ENCODE measurements around the gene NHEJ1.

Gene NHEJ1

GRCh38 chr2:219122202-219122980, 38.2 kb downstream of the NHEJ1 start:
- no peak for DNase-seq (ENCODE audit: low read depth)

GRCh38 chr2:219120082-219120481, 40.5 kb downstream of the NHEJ1 start:
- DNase-seq (ENCODE audit: low read depth) = no peak

DNA sequence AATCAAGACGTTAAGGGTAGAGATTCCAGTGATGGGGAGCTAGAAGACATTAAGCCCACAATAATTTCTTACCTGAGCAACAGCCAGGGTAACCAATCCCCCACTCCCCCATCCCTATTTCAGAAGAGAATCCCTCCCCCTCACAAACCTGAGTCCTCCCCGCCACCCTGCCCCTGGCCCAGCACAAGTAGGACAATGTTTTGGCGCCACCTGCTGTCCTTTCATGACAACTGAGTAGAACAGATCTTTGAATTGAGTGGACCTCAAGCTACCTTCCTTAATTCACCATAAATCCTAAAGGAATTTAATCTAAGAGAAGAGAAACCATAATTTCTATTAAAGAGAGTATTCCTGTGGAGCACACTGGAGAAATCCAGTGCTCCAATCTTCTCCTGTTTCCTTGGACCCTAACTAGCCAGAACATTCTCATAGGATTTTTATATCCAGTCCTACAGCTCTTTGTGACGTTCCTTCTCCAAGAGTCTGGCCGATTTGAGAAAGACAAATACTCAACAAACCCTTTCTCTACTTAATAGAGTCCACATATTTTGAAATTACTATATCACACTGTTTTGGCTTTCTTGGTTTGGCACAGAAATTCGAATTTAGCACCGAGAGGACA, 41.1 kb downstream of the NHEJ1 start:
- DNase-seq (ENCODE audit: low read depth) = peak; percentile 34

- no peak for DNase-seq (ENCODE audit: low read depth)
Observed at GRCh38 chr2:219118504-219118903, 42.1 kb downstream of the NHEJ1 start.

DNA sequence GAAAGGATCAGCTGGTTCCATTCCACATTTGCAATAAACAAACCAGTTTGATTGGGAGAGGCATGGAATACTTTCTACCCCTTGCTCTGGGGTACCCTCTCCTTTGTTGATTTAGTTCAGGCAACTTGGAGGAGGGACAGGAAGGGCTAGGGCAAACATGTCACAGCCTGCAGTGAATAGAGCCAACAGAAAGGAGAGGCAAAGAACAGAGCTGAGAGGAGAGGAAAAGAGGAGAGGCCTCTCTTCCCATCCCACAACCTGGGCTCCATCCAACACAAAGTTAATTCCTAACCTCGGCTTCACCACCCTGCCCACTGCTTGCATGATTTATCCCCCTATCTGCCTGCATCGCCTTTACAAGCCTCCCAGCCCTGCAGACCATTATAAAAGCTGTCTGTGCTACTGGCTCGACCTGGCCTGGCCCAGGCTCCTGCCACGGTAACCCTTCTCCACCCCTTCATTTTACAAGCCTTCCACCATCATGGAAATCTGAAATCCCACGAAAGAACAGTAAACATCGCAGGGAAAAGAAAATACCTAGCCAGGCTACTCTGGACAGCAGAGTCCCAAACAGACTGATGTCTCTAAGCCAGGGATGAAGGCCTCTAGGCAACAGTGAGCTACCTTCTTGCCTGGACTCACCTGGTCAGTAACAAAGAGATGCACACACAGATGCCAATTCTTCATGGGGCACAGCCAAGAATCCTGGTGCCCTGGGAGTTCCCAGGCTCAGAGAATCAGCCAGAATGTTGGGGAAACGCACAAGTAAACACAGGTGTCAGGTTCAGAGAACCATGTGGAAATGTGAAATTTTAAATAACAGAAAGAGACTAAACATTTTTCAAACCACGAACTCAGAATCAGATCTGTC, 43.6 kb downstream of the NHEJ1 start:
- no peak for DNase-seq (ENCODE audit: low read depth)

GRCh38 chr2:219112651-219113338, 47.8 kb downstream of the NHEJ1 start:
- DNase-seq (ENCODE audit: low read depth) = no peak

GRCh38 chr2:219112062-219112406, 48.6 kb downstream of the NHEJ1 start:
- no peak for DNase-seq (ENCODE audit: low read depth)

GRCh38 chr2:219111375-219112061, 49.1 kb downstream of the NHEJ1 start:
- DNase-seq (ENCODE audit: low read depth) = no peak

- no peak for DNase-seq (ENCODE audit: low read depth)
Observed at GRCh38 chr2:219109471-219109870, 51.1 kb downstream of the NHEJ1 start.

- no peak for DNase-seq (ENCODE audit: low read depth)
Observed at GRCh38 chr2:219107758-219108157, 52.9 kb downstream of the NHEJ1 start.

GRCh38 chr2:219106251-219106650, 54.4 kb downstream of the NHEJ1 start:
- DNase-seq (ENCODE audit: low read depth) = no peak

DNA sequence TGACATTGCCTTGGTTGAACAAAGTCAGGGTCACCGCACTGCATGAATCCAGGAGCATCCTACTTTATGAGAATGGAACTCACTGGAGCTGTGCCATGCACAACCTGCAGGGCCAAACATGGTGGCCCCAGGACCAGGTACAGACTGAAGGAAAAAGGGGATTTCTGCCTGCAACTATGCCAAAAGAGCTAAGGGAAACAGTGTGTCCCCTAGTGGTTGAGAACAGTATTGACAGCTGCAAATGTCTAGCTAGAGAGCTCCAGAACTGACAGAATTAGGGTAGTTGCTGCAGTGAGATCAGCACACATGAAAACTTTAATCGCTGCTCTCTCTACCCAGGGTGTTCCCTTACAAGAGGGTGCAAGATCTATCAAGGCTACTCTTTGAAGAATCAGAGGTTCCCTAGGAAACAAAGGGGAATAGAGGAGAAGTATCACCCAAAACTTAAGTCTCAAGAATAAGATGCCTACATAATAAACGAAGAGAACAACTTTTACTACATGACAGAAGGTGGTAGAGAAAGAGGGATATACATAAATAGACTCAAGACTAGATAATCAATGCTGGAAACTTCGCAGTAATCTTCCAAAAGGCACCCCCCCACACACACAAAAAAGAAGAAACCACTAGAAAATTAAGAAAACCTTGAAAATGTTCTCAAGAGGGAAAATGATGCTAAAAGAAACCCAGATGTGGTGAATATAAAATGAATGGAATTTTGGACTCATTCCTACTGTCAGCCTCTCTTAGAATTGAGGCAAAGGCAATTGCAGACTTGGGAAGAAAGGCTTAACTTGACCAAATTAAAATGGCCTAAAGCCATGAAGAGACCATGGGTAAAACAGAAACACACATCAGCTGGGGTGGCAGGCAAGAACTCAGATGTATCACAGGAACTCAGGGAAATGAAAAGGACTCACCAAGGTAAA, 56.2 kb downstream of the NHEJ1 start:
- no peak for DNase-seq (ENCODE audit: low read depth)

DNA sequence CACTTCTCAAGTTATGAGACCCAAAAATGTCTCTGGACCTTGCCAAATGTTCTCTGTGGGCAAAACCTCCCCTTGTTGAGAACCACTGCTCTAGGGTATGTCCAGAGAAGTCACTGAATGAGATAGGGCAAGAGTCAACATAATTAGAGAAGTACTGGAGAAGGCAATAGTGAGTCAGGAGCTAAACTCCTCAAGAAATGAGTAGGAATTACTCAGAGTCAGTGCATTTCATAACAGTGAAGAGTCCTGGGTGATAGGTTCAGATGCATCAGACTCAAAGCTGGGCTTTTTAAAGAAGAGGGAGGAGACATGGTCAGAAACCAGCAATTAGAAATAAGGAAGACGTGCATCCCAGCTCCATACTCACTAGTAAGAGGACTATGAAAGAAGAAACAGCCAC, 61.3 kb downstream of the NHEJ1 start:
- DNase-seq (ENCODE audit: low read depth) = no peak

GRCh38 chr2:219095406-219095935, 65.1 kb downstream of the NHEJ1 start:
- no peak for DNase-seq (ENCODE audit: low read depth)

GRCh38 chr2:219094171-219094570, 66.4 kb downstream of the NHEJ1 start:
- no peak for DNase-seq (ENCODE audit: low read depth)

DNA sequence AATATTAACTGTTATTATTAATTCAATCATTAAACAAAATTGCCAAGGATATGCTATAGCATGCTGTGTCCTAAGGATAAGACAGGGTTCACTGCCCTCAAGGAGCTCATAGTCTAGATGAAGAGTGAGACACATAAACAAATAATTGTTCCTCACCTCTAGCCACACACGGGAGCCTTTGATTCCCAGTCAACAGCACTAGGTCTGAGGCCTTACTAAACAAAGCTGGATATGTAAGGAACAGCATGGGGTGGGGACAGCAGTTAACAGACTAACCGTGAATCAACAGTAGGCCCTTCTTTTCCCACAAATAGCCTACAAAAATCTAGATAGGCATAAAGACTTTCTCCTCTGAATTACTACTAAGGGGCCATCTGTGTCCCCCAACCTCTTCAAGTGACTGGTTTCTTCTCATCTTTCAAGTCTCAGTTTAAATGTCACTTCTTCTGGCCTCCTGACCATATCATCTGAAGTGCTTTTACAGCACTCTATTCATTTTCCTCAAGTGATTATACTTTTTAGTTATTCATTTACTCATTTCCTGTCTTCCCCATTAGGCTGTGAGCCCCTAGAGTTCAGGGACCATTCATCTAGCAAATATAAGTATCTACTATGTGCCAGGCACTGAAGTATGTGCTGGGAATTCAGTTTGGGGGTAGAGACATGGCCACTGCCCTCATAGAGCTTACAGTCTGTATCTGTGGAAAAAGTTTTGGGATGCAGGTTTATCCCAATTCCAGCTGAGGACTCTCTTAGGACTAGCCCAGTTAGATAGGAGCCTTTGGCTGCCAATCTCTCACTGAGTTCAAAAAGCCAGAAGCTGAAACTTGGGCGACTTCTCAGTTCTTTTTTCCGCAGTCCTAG, 69.9 kb downstream of the NHEJ1 start:
- DNase-seq (ENCODE audit: low read depth) = no peak

DNA sequence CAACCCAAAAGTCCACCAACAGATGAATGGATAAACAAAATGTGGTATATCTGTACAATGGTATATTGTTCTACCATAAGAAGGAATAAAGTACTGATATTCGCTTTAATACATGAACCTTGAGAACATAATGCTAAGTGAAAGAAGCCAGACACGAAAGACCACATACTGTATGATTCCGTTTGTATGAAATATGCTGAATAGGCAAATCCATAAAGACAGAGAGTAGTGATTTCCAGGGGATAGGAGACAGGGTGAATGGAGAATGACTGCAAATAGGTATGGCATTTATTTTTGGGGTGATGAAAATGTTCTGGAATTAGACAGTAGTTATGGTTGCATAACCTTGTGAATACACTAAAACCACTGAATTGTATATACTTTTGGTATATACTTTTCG, 71.3 kb downstream of the NHEJ1 start:
- no peak for DNase-seq (ENCODE audit: low read depth)

GRCh38 chr2:219087848-219088247, 72.8 kb downstream of the NHEJ1 start:
- DNase-seq (ENCODE audit: low read depth) = no peak

- DNase-seq (ENCODE audit: low read depth) = no peak
Observed at GRCh38 chr2:219087361-219087760, 73.3 kb downstream of the NHEJ1 start.
